Ovary (tissue), 10 donors: ENCODE data around the gene TMEM37. TPM values are rescaled to one million over a fixed set of nuclear protein-coding genes. Genes with fewer than 3 reads are reported as not detected.

Experiments used
- DNase-seq, 5 donors: peaks; one replicate each; pipeline ENCODE4 v3.0.0-alpha.2; 2019 to 2020
- H3K27ac ChIP-seq, 2 donors: fragments of 200-600 bp; one replicate each; pipeline versions ENCODE4 v1.5.1 to v1.8.0; 2019 to 2022
- H3K27me3 ChIP-seq: fragments of 200-600 bp; one replicate; pipeline ENCODE4 v1.8.0; 2022
- H3K36me3 ChIP-seq: fragments of 200-600 bp; sonication (generic); one replicate; pipeline ENCODE4 v1.5.1; 2019
- H3K4me1 ChIP-seq: one replicate; pipeline ENCODE4 v1.8.1; 2013; ENCODE audit warnings: mild to moderate bottlenecking, moderate library complexity; ENCODE audit not compliant: insufficient read depth
- H3K4me3 ChIP-seq: fragments of 200-600 bp; sonication (generic); one replicate; pipeline ENCODE4 v1.5.1; 2017
- H3K9me3 ChIP-seq, 2 donors: fragments of 200-600 bp in 1 of 2; sonication (generic) in 1 of 2; one replicate each; pipeline versions ENCODE4 v1.5.1 to v1.8.1; 2013 to 2019; ENCODE audit warnings: mild to moderate bottlenecking in 1 of 2, moderate library complexity in 1 of 2
- EP300 ChIP-seq: sonication (generic); formaldehyde crosslinking; IDR thresholded peaks from one replicate; pipeline ENCODE4 v1.6.1; 2017; ENCODE audit warnings: antibody characterized with exemption
- POLR2A ChIP-seq: fragments of 450-650 bp; IDR thresholded peaks from one replicate; pipeline ENCODE4 v1.6.1; 2017; ENCODE audit warnings: antibody characterized with exemption, mild to moderate bottlenecking, moderate library complexity
- WGBS, 3 donors: extraction: QIAGEN DNeasy Blood & Tissue Kit in 1 of 3; methylation state at CpG; one replicate each; pipeline versions ENCODE4 v1.1.5 to v1.1.7; 2013 to 2017; 5-methylcytosine and 5-hydroxymethylcytosine counted together
- intact Hi-C, 4 donors: fragments of 100-400 bp; cut with DNase I; formaldehyde crosslinking; loops; one replicate each; pipeline versions ENCODE4 v1.11.0 to v1.15.1; 2022 to 2023
- long read RNA-seq, 3 donors: library from polyadenylated mRNA in 2 of 3; unstranded in 2 of 3; transcript quantifications; one replicate each; pipeline ENCODE4 v2.0.0 and lab custom pipeline, GENCODE V29; 2021 to 2026
- polyA plus RNA-seq, 2 donors: library from polyadenylated mRNA; stranded (reverse); fragments of 200-250 nt in 1 of 2; fragments of 350-450 nt in 1 of 2; fragmentation: Illumina TruSeq in 1 of 2; extraction: RNeasy Lipid Tissue Mini Kit (QIAGEN cat#74804) in 1 of 2; gene quantifications; one replicate each; pipeline ENCODE4 v1.2.3, GENCODE V29; 2013 to 2014
- total RNA-seq, 7 donors: library from RNA; depleted of rRNA in 2 of 7; stranded (reverse); fragments of >200 nt in 2 of 7; fragmentation: NEBNext Ultra II Directional in 3 of 7; extraction: Animal tissue kit (Norgen Biotek cat#: 25700) in 3 of 7; gene quantifications; one replicate each; pipeline versions ENCODE4 v1.1.0 to v1.2.4, GENCODE V29; 2016 to 2023
- TF ChIP-seq, protein P1 (sequence below), 3 donors: fragments of 450-650 bp in 2 of 3; fragments of 200-600 bp in 1 of 3; IDR thresholded peaks; one replicate each; pipeline versions ENCODE4 v1.5.1 to v1.8.0; 2016 to 2022; ENCODE audit warnings: antibody characterized with exemption in 3 of 3, mild to moderate bottlenecking in 1 of 3
- donor health status: DM: no; HTN: no; CAD: no; lungs with moderate emphysema.
- donor health status: DM: no; HTN: no; CAD: no.
- donor health status: Bipolar disorder and iron deficiency.
- donor health status: DM: yes; HTN: yes; CAD: no.
- donor health status: DM: no; HTN: no; CAD: no.
- donor health status: DM: yes; HTN: yes; CAD: no.

Gene TMEM37, protein sequence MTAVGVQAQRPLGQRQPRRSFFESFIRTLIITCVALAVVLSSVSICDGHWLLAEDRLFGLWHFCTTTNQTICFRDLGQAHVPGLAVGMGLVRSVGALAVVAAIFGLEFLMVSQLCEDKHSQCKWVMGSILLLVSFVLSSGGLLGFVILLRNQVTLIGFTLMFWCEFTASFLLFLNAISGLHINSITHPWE
- total RNA-seq = 10 to 100 TPM in 6 of 7 donors, 1 to 10 TPM in 1; 9.5 to 32.5 (median 17.4) TPM
- 10 to 100 TPM; 18.1 to 18.6 TPM for polyA plus RNA-seq
- long read RNA-seq, donor 1, transcript TMEM37-201 (2 exons, 1,688 nt) = major isoform, 68 of 73 reads
- long read RNA-seq, donor 1, partial matches to known transcripts = 0 of 73 reads
- long read RNA-seq, donor 1, other reads (novel, unspliced or antisense) = 4 of 73 reads
- long read RNA-seq, donor 2, transcript TMEM37-201 (2 exons, 1,688 nt) = major isoform, 8 of 8 reads
- long read RNA-seq, donor 2, partial matches to known transcripts = 0 of 8 reads
- long read RNA-seq, donor 2, other reads (novel, unspliced or antisense) = 0 of 8 reads
- long read RNA-seq, donor 3, transcript TMEM37-201 (2 exons, 1,688 nt) = major isoform, 40 of 45 reads
- long read RNA-seq, donor 3, partial matches to known transcripts = 5 of 45 reads
- long read RNA-seq, donor 3, other reads (novel, unspliced or antisense) = 0 of 45 reads

GRCh38 chr2:119431155-119431975, at the start of gene TMEM37:
TMEM37 (plus strand) TSS chr2:119431854; CDS start chr2:119431904, 50 bp downstream.
- no peaks in the 10 kb centered on the region for H3K27me3 ChIP-seq
- H3K9me3 ChIP-seq = no peaks in the 10 kb centered on the region
- intact Hi-C loops = no loop called here
- H3K4me1 ChIP-seq = peaks cover 26% of the 10 kb centered on the region
- H3K27ac ChIP-seq = peak within 1 kb of the TSS; percentile 1 to 50
- peak; percentile 80 to 91 (median 83) for DNase-seq
- no peak for TF ChIP-seq EP300
- TF ChIP-seq, protein P1, sequence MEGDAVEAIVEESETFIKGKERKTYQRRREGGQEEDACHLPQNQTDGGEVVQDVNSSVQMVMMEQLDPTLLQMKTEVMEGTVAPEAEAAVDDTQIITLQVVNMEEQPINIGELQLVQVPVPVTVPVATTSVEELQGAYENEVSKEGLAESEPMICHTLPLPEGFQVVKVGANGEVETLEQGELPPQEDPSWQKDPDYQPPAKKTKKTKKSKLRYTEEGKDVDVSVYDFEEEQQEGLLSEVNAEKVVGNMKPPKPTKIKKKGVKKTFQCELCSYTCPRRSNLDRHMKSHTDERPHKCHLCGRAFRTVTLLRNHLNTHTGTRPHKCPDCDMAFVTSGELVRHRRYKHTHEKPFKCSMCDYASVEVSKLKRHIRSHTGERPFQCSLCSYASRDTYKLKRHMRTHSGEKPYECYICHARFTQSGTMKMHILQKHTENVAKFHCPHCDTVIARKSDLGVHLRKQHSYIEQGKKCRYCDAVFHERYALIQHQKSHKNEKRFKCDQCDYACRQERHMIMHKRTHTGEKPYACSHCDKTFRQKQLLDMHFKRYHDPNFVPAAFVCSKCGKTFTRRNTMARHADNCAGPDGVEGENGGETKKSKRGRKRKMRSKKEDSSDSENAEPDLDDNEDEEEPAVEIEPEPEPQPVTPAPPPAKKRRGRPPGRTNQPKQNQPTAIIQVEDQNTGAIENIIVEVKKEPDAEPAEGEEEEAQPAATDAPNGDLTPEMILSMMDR (IDR thresholded peaks at IDR 0.05) = no peak
- TF ChIP-seq POLR2A = no peak
- peak within 1 kb of the TSS; percentile 58 for H3K4me3 ChIP-seq
- H3K36me3 ChIP-seq = no peaks in the 10 kb centered on the region
- 1 to 6% (median 2%) methylated on average over 24 to 72 of the region's 72 CpGs for WGBS, 3 donors

- Histone ChIP-seq H3K4me3 (no peak overlapping the region), H3K4me1 (peaks cover 4% of the 10 kb centered on the region), H3K27ac (no peak overlapping the region), H3K36me3 (no peaks in the 10 kb centered on the region), H3K27me3 (no peaks in the 10 kb centered on the region), H3K9me3 (no peaks in the 10 kb centered on the region)
- DNase-seq = no peak
- intact Hi-C loops = no loop called here
- TF ChIP-seq EP300 (no peak), POLR2A (no peak)
- 79 to 89% (median 81%) methylated on average over 6 of the region's 6 CpGs for WGBS, 3 donors
These were observed 48.1 kb upstream of the TMEM37 start for GRCh38 chr2:119383410-119384140.

GRCh38 chr2:119384971-119385370, 46.7 kb upstream of the TMEM37 start:
- no peaks in the 10 kb centered on the region for H3K27me3 ChIP-seq
- TF ChIP-seq POLR2A = no peak
- no peak for TF ChIP-seq EP300
- TF ChIP-seq, protein P1 (IDR thresholded peaks at IDR 0.05) = no peak
- 82 to 89% (median 85%) methylated on average over 4 of the region's 4 CpGs for whole genome bisulfite sequencing, 3 donors
- DNase-seq = no peak
- intact Hi-C loops = no loop called here
- no peak overlapping the region for H3K27ac ChIP-seq
- no peaks in the 10 kb centered on the region for H3K9me3 ChIP-seq
- peaks cover 10% of the 10 kb centered on the region for H3K4me1 ChIP-seq
- H3K36me3 ChIP-seq = no peaks in the 10 kb centered on the region
- no peak overlapping the region for H3K4me3 ChIP-seq

GRCh38 chr2:119385466-119385865, 46.2 kb upstream of the TMEM37 start:
- no peak overlapping the region for H3K27ac ChIP-seq
- DNase-seq = no peak
- no peaks in the 10 kb centered on the region for H3K27me3 ChIP-seq
- H3K4me3 ChIP-seq = no peak overlapping the region
- no peaks in the 10 kb centered on the region for H3K36me3 ChIP-seq
- H3K4me1 ChIP-seq = peaks cover 10% of the 10 kb centered on the region
- 88 to 94% (median 91%) methylated on average over 3 of the region's 3 CpGs for WGBS, 3 donors
- intact Hi-C loops = no loop called here
- TF ChIP-seq, protein P1 (IDR thresholded peaks at IDR 0.05) = no peak
- TF ChIP-seq EP300 = no peak
- no peak for TF ChIP-seq POLR2A
- no peaks in the 10 kb centered on the region for H3K9me3 ChIP-seq
